Activated T-helper 2 cell treated with anti-CD3 and anti-CD28 coated beads, Interferon-gamma antibody, Interleukin-2, Interleukin-4, amounts not matched to agents 10 μg/mL and 5 μg/mL and 100 μg/mL, durations not matched to agents 14 hours and 24 hours and 36 hours (primary cell): ENCODE measurements around the gene GATA6. TPM values are rescaled to one million over a fixed set of nuclear protein-coding genes. Genes with fewer than 3 reads are reported as not detected.
"Not testable (repeated sequence)": the region's sequence is repeated elsewhere in the genome, so short reads cannot be mapped to it uniquely, and the experiment has no call there.

Source experiments
- DNase-seq: peaks from one replicate; pipeline ENCODE4 v3.0.0; 2021; ENCODE audit warnings: low spot score
- H3K27ac Mint-ChIP-seq: one replicate; pipeline ENCODE4 v1.8.0; 2021; ENCODE audit warnings: mixed read lengths
- H3K27me3 Mint-ChIP-seq: one replicate; pipeline ENCODE4 v1.8.0; 2021; ENCODE audit warnings: low read depth, mixed read lengths
- H3K36me3 Mint-ChIP-seq: one replicate; pipeline ENCODE4 v1.8.0; 2021; ENCODE audit warnings: low read depth, mixed read lengths
- H3K4me1 Mint-ChIP-seq: one replicate; pipeline ENCODE4 v1.8.0; 2021; ENCODE audit warnings: low read depth, mixed read lengths
- H3K4me3 Mint-ChIP-seq: one replicate; pipeline ENCODE4 v1.8.0; 2021; ENCODE audit warnings: low read depth, mild to moderate bottlenecking, moderate library complexity, mixed read lengths
- H3K9me3 Mint-ChIP-seq: one replicate; pipeline ENCODE4 v1.8.0; 2021; ENCODE audit warnings: mixed read lengths
- intact Hi-C: fragments of 100-400 bp; cut with micrococcal nuclease; formaldehyde crosslinking; loops from one replicate; pipeline ENCODE4 v1.15.1; 2023
- total RNA-seq: library from RNA; stranded (reverse); gene quantifications from 2 replicates; pipeline ENCODE4 v1.2.3, GENCODE V29; 2022

The GATA6 gene
- total RNA-seq, 1 donor from 2014 or later = not detected

DNA sequence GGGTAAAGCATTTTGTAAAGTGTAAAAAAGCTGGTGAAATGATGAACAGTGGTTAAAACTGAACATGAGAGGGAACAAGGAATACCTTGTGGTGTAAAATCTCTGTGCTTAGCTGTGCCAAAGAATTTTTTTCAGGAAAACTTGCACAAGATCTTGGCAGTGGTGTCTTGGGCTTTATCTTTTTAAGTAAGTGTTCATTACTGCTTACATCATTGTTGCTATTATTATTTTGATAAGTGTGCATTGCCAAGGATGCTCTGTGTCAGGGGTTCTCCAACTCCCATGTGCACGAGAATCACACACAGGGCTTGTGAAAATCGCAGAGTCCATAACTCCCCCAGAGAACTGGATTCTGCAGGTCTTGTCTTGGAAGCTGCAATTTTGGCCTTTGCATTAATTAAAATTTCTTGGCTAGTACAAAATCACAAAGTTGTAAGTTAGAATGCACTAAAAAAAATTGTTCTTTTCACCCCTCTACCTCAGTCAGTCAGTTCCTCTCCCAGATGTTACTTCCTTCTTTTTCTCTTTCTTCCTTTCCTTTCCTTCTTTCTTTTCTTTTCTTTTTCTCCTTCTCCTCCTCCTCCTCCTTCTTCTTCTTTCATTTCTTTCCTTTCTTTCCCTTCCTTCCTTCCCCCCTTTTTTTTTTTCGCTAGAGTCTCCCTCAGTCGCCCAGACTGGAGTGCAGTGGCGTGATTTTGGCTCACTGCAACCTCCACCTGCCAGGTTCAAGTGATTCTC is 37.8 kb downstream of the GATA6 start:
- Mint-ChIP-seq H3K9me3 (no peaks in the 10 kb centered on the region), H3K4me3 (no peak overlapping the region), H3K36me3 (no peaks in the 10 kb centered on the region), H3K4me1 (no peaks in the 10 kb centered on the region), H3K27ac (no peak overlapping the region), H3K27me3 (no peaks in the 10 kb centered on the region)
- intact Hi-C loops = no loop called here
- DNase-seq = no peak

DNA sequence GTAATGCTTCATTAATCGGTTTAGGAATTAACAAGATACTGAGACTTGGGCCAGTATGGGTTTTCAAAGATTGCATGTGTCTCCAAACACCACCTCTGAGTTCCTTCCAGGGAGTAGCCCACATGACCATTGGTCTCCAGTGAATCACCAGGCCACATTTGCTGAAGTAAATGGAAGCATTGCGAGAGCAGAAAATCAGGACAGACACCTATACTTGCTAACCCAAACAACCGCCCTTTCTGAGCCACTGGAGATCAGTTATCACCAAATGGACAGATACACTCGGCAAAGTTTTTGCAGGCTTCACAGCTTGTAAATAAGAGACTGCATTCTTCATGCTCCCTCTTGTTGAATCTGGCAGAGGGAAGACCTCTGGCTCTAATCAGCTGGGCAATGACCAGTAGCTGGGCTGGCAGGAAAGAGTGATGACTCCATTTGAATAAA is 40.9 kb downstream of the GATA6 start:
- Mint-ChIP-seq H3K9me3 (no peaks in the 10 kb centered on the region), H3K27ac (no peak overlapping the region), H3K4me3 (no peak overlapping the region), H3K36me3 (no peaks in the 10 kb centered on the region), H3K27me3 (no peaks in the 10 kb centered on the region), H3K4me1 (peaks cover 2% of the 10 kb centered on the region)
- intact Hi-C loops = no loop called here
- DNase-seq = no peak

DNA sequence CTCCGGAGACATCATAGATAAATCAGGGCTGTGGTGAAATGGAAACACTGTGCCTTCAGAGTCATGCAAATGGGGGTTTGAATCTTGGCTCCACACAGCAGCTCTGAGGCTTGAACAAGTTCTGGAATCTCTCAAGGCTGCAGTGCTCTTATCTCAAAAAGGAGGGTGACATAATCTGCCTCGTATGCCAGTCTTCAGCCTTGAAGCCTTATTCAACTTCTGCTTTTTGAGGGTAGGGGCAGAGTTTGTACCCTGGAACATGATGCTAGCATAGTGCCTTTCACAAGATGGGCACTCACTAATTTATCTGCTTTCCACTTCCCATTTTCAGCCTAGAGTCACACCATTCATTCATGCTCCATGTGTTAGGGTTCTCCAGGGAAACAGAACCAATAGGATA is 42.3 kb downstream of the GATA6 start:
- H3K9me3 Mint-ChIP-seq = no peaks in the 10 kb centered on the region
- H3K27ac Mint-ChIP-seq = no peak overlapping the region
- DNase-seq = no peak
- H3K36me3 Mint-ChIP-seq = no peaks in the 10 kb centered on the region
- H3K27me3 Mint-ChIP-seq = no peaks in the 10 kb centered on the region
- peaks cover 2% of the 10 kb centered on the region for H3K4me1 Mint-ChIP-seq
- no peak overlapping the region for H3K4me3 Mint-ChIP-seq
- intact Hi-C loops = no loop called here

DNA sequence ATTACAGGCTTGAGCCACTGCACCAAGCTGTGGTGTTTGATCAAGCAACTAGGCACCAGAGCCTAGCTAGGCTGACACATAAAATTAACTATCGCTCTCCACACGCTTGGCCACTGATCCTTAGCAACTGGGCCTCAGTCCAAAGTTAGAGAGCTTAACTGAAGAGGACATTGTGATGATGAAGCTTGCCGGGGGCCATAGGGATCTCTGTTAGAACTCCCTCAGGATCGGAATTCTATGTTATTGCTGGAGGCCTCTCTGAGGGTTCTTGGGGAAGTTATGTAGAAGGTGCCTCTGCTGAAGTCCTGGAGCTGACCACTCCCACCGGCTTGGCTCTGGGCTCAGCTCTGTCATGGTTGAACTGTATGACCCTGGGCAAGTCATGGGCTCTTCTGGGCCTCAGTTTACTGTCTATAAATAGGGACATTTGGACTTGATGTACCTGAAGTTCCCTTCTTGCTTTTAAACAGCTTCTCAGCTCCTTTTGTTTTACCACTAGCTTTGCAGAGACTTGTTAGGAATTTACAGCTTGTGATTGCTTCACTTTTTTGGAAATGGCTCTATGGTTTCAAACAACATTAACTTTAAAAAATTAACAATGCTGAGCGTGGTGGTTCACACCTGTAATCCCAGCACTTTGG is 44.1 kb downstream of the GATA6 start:
- intact Hi-C loops = no loop called here
- DNase-seq = no peak
- Mint-ChIP-seq H3K27ac (no peak overlapping the region), H3K27me3 (no peaks in the 10 kb centered on the region), H3K9me3 (no peaks in the 10 kb centered on the region), H3K4me1 (peaks cover 2% of the 10 kb centered on the region), H3K4me3 (no peak overlapping the region), H3K36me3 (no peaks in the 10 kb centered on the region)

DNA sequence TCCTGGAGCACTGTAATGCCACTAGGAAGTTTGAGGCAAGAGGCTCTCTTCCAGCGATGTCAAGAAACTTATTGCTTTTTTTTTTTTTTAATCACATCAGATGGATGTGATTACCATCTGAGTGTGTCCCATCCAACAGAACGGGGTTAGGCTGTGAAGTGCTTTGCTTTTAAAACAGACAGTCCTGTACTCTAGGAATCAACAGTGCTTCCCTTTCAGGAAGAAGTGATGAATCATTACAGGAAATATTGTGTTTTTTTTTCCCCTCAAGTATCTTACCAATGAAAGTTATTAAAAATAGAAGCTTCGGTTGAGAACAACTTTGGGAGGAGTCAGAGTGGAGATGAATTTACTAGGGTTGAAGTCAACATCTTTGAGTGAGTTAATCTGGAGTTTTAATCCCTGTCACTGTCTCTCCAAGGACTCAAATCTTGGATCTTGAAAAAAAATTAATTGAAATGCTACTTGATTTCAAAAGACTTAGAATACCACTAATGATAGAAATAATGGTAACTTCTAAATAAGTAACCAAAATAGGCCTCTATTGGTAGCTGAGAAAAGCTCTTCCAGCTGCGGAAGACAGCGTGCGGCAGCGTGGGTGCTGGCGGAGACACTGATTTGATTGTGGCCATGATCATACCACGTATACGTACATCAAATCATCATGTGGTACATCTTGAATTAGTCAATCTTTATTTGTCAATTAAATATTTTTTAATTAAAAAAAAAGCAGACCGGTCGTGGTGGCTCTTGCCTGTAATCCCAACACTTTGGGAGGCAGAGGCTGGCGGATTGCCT is 45.5 kb downstream of the GATA6 start:
- H3K4me1 Mint-ChIP-seq = peaks cover 2% of the 10 kb centered on the region
- H3K4me3 Mint-ChIP-seq = no peak overlapping the region
- H3K27ac Mint-ChIP-seq = no peak overlapping the region
- H3K27me3 Mint-ChIP-seq = no peaks in the 10 kb centered on the region
- H3K36me3 Mint-ChIP-seq = no peaks in the 10 kb centered on the region
- H3K9me3 Mint-ChIP-seq = no peaks in the 10 kb centered on the region
- no peak for DNase-seq
- intact Hi-C loops = no loop called here

DNA sequence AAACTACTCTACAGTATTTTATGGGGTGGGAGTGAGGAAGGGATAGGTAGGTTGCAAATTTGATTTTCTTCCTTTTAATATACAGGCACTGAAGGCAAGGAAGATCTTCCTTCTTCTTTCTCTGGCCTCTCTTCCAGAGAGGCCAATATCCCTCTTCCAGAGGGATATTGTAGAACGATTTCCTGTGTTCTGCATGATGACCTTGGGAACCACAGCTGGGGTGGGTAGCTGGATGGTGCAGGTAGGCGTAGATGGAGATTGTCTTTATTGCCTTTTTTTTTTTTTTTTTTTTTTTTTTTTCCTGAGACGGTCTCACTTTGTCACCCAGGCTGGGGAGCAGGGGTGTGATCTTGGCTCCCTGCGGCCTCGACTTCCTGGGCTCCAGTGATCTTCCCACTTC is 49.4 kb downstream of the GATA6 start:
- no peaks in the 10 kb centered on the region for H3K9me3 Mint-ChIP-seq
- H3K27me3 Mint-ChIP-seq = no peaks in the 10 kb centered on the region
- no peak overlapping the region for H3K4me3 Mint-ChIP-seq
- intact Hi-C loops = no loop called here
- H3K36me3 Mint-ChIP-seq = no peaks in the 10 kb centered on the region
- H3K27ac Mint-ChIP-seq = no peak overlapping the region
- H3K4me1 Mint-ChIP-seq = peaks cover 2% of the 10 kb centered on the region
- no peak for DNase-seq

DNA sequence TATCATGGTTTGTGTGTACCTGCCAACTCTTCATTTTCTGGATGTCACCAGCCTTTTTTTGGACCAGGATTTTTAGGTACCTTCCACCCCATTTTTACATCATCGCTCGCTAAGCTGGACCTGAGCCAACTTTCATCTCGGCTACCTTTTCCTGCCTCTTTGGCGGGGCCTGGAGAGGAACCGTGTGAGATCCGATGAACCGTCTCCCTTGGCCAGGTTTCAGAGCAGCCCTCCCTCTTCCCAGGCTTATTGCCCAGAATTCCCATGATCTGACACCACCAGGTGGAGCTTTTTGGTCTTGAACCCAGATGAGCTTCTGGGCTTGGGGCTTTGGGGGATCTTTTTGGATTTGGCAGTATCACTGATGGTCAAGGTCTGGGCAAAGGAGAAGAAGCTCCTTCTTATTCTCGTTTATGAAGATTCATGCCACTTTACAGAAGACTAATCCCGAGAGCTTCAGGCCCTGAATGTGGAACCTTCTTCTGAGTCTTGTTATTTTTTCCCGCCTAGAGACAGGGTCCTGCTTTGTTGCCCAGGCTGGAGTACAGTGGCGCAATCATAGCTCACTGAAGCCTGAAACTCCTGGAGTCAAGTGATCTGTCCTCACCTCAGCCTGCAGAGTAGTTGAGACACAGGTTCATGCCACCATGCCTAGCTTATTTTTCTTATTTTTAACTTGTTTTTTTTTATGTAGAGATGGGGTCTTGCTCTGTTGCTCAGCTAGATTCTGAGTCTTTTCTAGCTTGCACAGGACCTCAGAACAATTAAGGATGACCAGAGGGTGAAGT is 50.4 kb downstream of the GATA6 start:
- Mint-ChIP-seq H3K27ac (no peak overlapping the region), H3K9me3 (no peaks in the 10 kb centered on the region), H3K4me3 (no peak overlapping the region), H3K4me1 (peaks cover 1% of the 10 kb centered on the region), H3K36me3 (no peaks in the 10 kb centered on the region), H3K27me3 (no peaks in the 10 kb centered on the region)
- no peak for DNase-seq
- intact Hi-C loops = no loop called here

DNA sequence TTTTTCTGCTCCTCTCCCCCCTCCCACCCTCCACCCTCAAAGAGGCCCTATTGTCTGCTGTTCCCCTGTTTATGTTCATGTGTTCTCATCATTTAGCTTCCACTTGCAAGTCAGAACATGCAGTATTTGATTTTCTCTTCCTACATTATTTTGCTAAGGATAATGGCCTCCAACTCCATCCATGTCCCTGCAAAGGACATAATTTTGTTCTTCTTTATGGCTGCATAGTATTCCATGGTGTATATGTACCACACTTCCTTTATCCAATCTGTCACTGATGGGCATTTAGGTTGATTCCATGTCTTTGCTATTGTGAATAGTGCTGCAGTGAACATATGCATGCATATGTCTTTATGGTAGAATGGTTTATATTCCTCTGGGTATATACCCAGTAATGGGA is 51.2 kb downstream of the GATA6 start:
- H3K9me3 Mint-ChIP-seq, H3K36me3 Mint-ChIP-seq, H3K27ac Mint-ChIP-seq, H3K4me1 Mint-ChIP-seq, intact Hi-C loops, H3K4me3 Mint-ChIP-seq, H3K27me3 Mint-ChIP-seq, DNase-seq: not testable (repeated sequence)

DNA sequence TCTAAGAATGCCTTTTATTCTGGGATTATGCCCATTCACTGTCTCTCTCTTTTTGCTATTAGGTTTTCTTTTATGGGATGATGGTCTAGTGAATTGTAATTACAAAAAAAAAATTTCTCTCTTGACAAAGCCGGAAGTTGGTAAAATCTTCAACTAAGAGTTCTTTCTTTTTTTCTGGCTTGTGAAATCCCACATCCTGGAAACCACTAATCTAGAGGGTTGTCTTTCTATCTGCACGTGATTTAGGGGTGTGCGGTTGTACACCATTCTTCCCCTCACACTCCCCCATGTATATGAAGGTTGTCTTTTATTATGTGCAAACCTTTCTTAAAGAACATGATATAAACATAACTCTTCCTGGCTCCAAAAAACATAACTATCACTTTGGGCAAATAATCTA is 52.0 kb downstream of the GATA6 start:
- DNase-seq = no peak
- Mint-ChIP-seq H3K27me3 (no peaks in the 10 kb centered on the region), H3K27ac (no peak overlapping the region), H3K4me1 (no peaks in the 10 kb centered on the region), H3K9me3 (no peaks in the 10 kb centered on the region), H3K36me3 (no peaks in the 10 kb centered on the region), H3K4me3 (no peak overlapping the region)
- intact Hi-C loops = no loop called here

DNA sequence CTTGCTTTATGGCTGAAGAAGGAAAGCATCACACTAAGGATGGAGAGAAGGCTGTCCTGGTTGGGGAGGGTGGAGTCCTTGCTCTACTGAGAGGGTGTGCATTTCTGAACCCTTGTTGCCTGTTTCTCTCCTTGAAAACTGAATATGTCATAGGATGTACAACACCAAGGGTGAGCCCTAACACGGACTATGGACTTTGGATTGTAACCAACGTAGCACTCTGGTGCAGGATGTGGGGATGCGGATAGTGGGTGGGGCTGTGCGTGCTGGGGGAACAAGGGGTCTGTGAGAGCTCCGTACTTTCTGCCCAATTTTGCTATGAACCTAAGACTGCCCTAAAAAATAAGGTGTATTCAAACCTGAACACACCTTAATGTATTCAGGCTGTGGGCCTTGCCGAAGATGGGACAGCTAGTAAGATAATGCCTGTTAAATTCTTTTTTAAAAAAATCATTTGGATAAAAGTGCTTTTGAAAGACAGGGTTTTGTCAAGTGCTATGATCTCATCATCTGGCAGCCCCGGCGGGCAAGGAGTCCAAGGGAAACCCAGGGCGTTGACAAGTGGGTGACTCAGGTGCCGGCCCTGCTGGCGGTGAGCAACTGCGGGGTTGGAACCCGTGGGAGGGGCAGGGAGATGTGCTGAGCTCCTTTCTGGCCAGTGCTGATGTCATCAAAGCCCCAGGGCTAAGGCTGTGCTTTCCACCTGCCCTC is 54.0 kb downstream of the GATA6 start:
- no peak for DNase-seq
- intact Hi-C loops = no loop called here

DNA sequence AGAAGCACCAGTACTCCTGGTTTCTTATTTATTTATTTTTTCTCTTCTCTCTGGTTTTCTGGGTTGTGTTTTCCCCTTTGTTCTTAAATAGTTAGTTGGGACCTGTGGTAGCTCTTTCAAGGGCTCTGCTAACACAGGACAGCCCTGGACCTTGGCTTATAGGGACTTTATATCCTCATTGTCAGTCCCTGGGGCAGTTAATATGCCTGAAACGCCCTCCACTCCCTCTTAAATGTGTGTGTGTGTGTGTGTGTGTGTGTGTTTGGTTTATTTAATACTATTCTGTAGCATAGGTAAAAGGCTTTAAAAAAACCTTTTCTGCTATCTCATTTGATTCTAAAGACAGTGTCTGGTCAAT is 54.6 kb downstream of the GATA6 start:
- no peak for DNase-seq
- intact Hi-C loops = no loop called here
- no peaks in the 10 kb centered on the region for H3K36me3 Mint-ChIP-seq
- H3K4me1 Mint-ChIP-seq = no peaks in the 10 kb centered on the region
- no peak overlapping the region for H3K4me3 Mint-ChIP-seq
- no peaks in the 10 kb centered on the region for H3K27me3 Mint-ChIP-seq
- no peaks in the 10 kb centered on the region for H3K9me3 Mint-ChIP-seq
- no peak overlapping the region for H3K27ac Mint-ChIP-seq

More for the DNA sequence above, 54.0 kb downstream of the GATA6 start:
- H3K27me3 Mint-ChIP-seq = no peaks in the 10 kb centered on the region
- H3K4me3 Mint-ChIP-seq = no peak overlapping the region
- no peaks in the 10 kb centered on the region for H3K36me3 Mint-ChIP-seq
- no peaks in the 10 kb centered on the region for H3K4me1 Mint-ChIP-seq
- no peaks in the 10 kb centered on the region for H3K9me3 Mint-ChIP-seq
- no peak overlapping the region for H3K27ac Mint-ChIP-seq

DNA sequence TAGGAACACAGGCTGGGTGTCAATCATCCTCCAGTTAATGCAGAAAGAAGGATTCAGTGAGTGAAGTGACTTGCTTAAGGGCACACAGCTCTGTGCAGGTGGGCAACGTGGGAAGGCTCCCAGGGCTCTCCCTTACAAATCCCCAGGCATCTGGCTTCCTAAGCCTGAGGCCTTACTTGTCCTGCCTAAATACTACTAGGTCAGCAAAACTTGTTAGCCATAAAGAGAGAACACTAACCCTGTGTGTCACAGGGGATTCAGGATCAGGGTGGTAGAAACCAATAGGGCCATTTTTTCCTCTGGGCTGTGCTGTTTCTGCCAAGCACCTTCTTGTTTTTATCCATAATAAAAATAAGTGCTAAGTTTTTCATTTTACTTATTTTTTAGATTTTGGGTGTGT is 55.0 kb downstream of the GATA6 start:
- H3K9me3 Mint-ChIP-seq = no peaks in the 10 kb centered on the region

More for the DNA sequence above, 55.0 kb downstream of the GATA6 start:
- no peak overlapping the region for H3K27ac Mint-ChIP-seq
- no peaks in the 10 kb centered on the region for H3K27me3 Mint-ChIP-seq
- H3K4me3 Mint-ChIP-seq = no peak overlapping the region
- H3K4me1 Mint-ChIP-seq = no peaks in the 10 kb centered on the region
- intact Hi-C loops = no loop called here
- H3K36me3 Mint-ChIP-seq = no peaks in the 10 kb centered on the region
- DNase-seq = no peak
